Fibroblast of gingiva (primary cell): ENCODE data around the gene BTBD9.

ENCODE experiments used
- DNase-seq: peaks from one replicate; pipeline ENCODE4 v3.0.0-alpha.2; 2011; ENCODE audit warnings: low read depth

Gene BTBD9

GRCh38 chr6:38593998-38594665, 45.6 kb downstream of the BTBD9 start:
- no peak for DNase-seq

GRCh38 chr6:38593409-38593808, 46.3 kb downstream of the BTBD9 start:
- DNase-seq = no peak

- DNase-seq = no peak
Observed at GRCh38 chr6:38591439-38591838, 48.3 kb downstream of the BTBD9 start.

GRCh38 chr6:38589367-38589720, 50.4 kb downstream of the BTBD9 start:
- no peak for DNase-seq

GRCh38 chr6:38588631-38589366, 50.9 kb downstream of the BTBD9 start:
- DNase-seq = peak; percentile 22

- DNase-seq = no peak
Observed at GRCh38 chr6:38587766-38588362, 51.9 kb downstream of the BTBD9 start.

- DNase-seq = no peak
Observed at GRCh38 chr6:38586992-38587391, 52.7 kb downstream of the BTBD9 start.

GRCh38 chr6:38584731-38585130, 55.0 kb downstream of the BTBD9 start:
- DNase-seq = no peak

- no peak for DNase-seq
Observed at GRCh38 chr6:38583523-38583922, 56.2 kb downstream of the BTBD9 start.

GRCh38 chr6:38580030-38580429, 59.7 kb downstream of the BTBD9 start:
- no peak for DNase-seq

GRCh38 chr6:38579010-38579628, 60.6 kb downstream of the BTBD9 start:
- no peak for DNase-seq

GRCh38 chr6:38578075-38578474, 61.7 kb downstream of the BTBD9 start:
- no peak for DNase-seq

- no peak for DNase-seq
Observed at GRCh38 chr6:38577492-38577891, 62.2 kb downstream of the BTBD9 start.

- DNase-seq = no peak
Observed at GRCh38 chr6:38573801-38574395, 65.8 kb downstream of the BTBD9 start.

GRCh38 chr6:38572186-38572813, 67.4 kb downstream of the BTBD9 start:
- no peak for DNase-seq

- DNase-seq = no peak
Observed at GRCh38 chr6:38571721-38572120, 68.0 kb downstream of the BTBD9 start.

GRCh38 chr6:38570750-38571149, 69.0 kb downstream of the BTBD9 start:
- no peak for DNase-seq

- peak; percentile 90 for DNase-seq
Observed at GRCh38 chr6:38567436-38567835, 72.3 kb downstream of the BTBD9 start.

GRCh38 chr6:38566295-38567030, 73.3 kb downstream of the BTBD9 start:
- DNase-seq = no peak

- DNase-seq = no peak
Observed at GRCh38 chr6:38564301-38564700, 75.4 kb downstream of the BTBD9 start.

- DNase-seq = peak; percentile 21
Observed at GRCh38 chr6:38555606-38556005, 84.1 kb downstream of the BTBD9 start.
